ENCODE measurements around the gene PRDM16. TPM values are rescaled to one million over a fixed set of nuclear protein-coding genes. Genes with fewer than 3 reads are reported as not detected.

Gene PRDM16
- polyA plus RNA-seq, 1 donor from 2014 or later, result 0.21 TPM

GRCh38 chr1:3465091-3465934, 396.3 kb downstream of the PRDM16 start:
- H3K79me2 ChIP-seq (replicated peaks; ENCODE audit: insufficient read depth, low read length), result no peaks in the 10 kb centered on the region
- no peak overlapping the region for H3K9ac ChIP-seq (ENCODE audit: low read length)
- no peaks in the 10 kb centered on the region for H3K27me3 ChIP-seq (ENCODE audit: insufficient read depth, low read depth, low read length)
- H3K9me2 ChIP-seq (ENCODE audit: insufficient read depth, low read length), result no peaks in the 10 kb centered on the region
- no peak overlapping the region for H2AFZ ChIP-seq (ENCODE audit: low read depth, low read length)
- H3K9me3 ChIP-seq (ENCODE audit: low read length), result no peaks in the 10 kb centered on the region
- no peak overlapping the region for H3K4me3 ChIP-seq (ENCODE audit: low read length)
- no peak for TF ChIP-seq REST (IDR thresholded peaks at IDR 0.05; ENCODE audit: borderline replicate concordance)
- no peak for TF ChIP-seq CTCF (IDR thresholded peaks at IDR 0.05; ENCODE audit: poor library complexity, severe bottlenecking)
- no peak overlapping the region for H3K4me2 ChIP-seq (ENCODE audit: low read length)
- no peak overlapping the region for H3K27ac ChIP-seq (ENCODE audit: low read length)
- no peaks in the 10 kb centered on the region for H4K20me1 ChIP-seq (ENCODE audit: insufficient read depth)
- no peaks in the 10 kb centered on the region for H3F3A ChIP-seq (ENCODE audit: insufficient read depth, low read length, poor library complexity, severe bottlenecking)
- no peaks in the 10 kb centered on the region for H3K36me3 ChIP-seq (ENCODE audit: insufficient read depth, low read length)

- Histone ChIP-seq H3K27me3 (ENCODE audit: insufficient read depth, low read depth, low read length) (no peaks in the 10 kb centered on the region), H3K9ac (ENCODE audit: low read length) (no peak overlapping the region), H3K9me3 (ENCODE audit: low read length) (no peaks in the 10 kb centered on the region), H3K27ac (ENCODE audit: low read length) (no peak overlapping the region), H3K79me2 (replicated peaks; ENCODE audit: insufficient read depth, low read length) (no peaks in the 10 kb centered on the region), H3K36me3 (ENCODE audit: insufficient read depth, low read length) (no peaks in the 10 kb centered on the region), H4K20me1 (ENCODE audit: insufficient read depth) (no peaks in the 10 kb centered on the region), H3K9me2 (ENCODE audit: insufficient read depth, low read length) (no peaks in the 10 kb centered on the region), H3K4me2 (ENCODE audit: low read length) (no peak overlapping the region), H3K4me3 (ENCODE audit: low read length) (no peak overlapping the region), H2AFZ (ENCODE audit: low read depth, low read length) (no peak overlapping the region), H3F3A (ENCODE audit: insufficient read depth, low read length, poor library complexity, severe bottlenecking) (no peaks in the 10 kb centered on the region)
- no peak for TF ChIP-seq EZH2 (IDR thresholded peaks at IDR 0.05; ENCODE audit: borderline replicate concordance, insufficient read depth, low read length, poor library complexity, severe bottlenecking)
- no peak for TF ChIP-seq TAF1 (IDR thresholded peaks at IDR 0.05; ENCODE audit: low read depth)
- TF ChIP-seq REST (IDR thresholded peaks at IDR 0.05; ENCODE audit: borderline replicate concordance), result no peak
- no peak for TF ChIP-seq SMC3 (conservative IDR thresholded peaks at IDR 0.05; ENCODE audit: poor library complexity)
- TF ChIP-seq POLR2AphosphoS5 (IDR thresholded peaks at IDR 0.05), result no peak
- TF ChIP-seq CTCF (IDR thresholded peaks at IDR 0.05; ENCODE audit: poor library complexity, severe bottlenecking), result no peak
- no peak for TF ChIP-seq EP300 (conservative IDR thresholded peaks at IDR 0.05; ENCODE audit: poor library complexity, severe bottlenecking)
- TF ChIP-seq MXI1 (conservative IDR thresholded peaks at IDR 0.05; ENCODE audit: poor library complexity, severe bottlenecking), result no peak
- TF ChIP-seq RAD21 (conservative IDR thresholded peaks at IDR 0.05), result no peak
Observed at GRCh38 chr1:3465935-3466321, 396.9 kb downstream of the PRDM16 start.

All from neural cell (in vitro differentiated cells).